Psoas muscle (tissue), 8 donors: Measurements from ENCODE around the gene RTL1. TPM values are rescaled to one million over a fixed set of nuclear protein-coding genes. Genes with fewer than 3 reads are reported as not detected.

ENCODE experiments used
- ATAC-seq, 4 donors: fragments of 200-7000 bp; cut with Tn5 transposase; one replicate each; pipeline ENCODE4 v1.9.1; 2020; ENCODE audit warnings: moderate library complexity in 3 of 4, mild to moderate bottlenecking in 2 of 4
- DNase-seq, 2 donors: peaks; one replicate each; pipeline ENCODE4 v3.0.0-alpha.2; 2020
- H3K27ac ChIP-seq: fragments of 200-600 bp; one replicate; pipeline ENCODE4 v1.8.0; 2022
- H3K27me3 ChIP-seq, 3 donors: fragments of 200-600 bp in 1 of 3; one replicate each; pipeline versions ENCODE4 v1.6.1 to v1.8.0; 2013 to 2022; ENCODE audit warnings: low read length in 2 of 3, mild to moderate bottlenecking in 2 of 3, moderate library complexity in 1 of 3; ENCODE audit not compliant: insufficient read depth in 3 of 3
- H3K36me3 ChIP-seq, 2 donors: fragments of 200-600 bp in 1 of 2; one replicate each; pipeline versions ENCODE4 v1.6.1 to v1.8.0; 2013 to 2022; ENCODE audit warnings: low read depth in 1 of 2, mild to moderate bottlenecking in 1 of 2, moderate library complexity in 1 of 2; ENCODE audit not compliant: insufficient read depth in 1 of 2
- H3K4me1 ChIP-seq: fragments of 200-600 bp; one replicate; pipeline ENCODE4 v1.8.0; 2022
- H3K4me3 ChIP-seq: fragments of 200-600 bp; one replicate; pipeline ENCODE4 v1.8.0; 2022; ENCODE audit warnings: mild to moderate bottlenecking
- H3K9me3 ChIP-seq: fragments of 200-600 bp; one replicate; pipeline ENCODE4 v1.8.0; 2022
- WGBS, 3 donors: extraction: QIAGEN DNeasy Blood & Tissue Kit; methylation state at CpG; one replicate each; pipeline versions ENCODE4 v1.1.6 to v1.1.7; 2013; 5-methylcytosine and 5-hydroxymethylcytosine counted together
- intact Hi-C, 2 donors: fragments of 100-400 bp; cut with DNase I; formaldehyde crosslinking; loops; one replicate each; pipeline versions ENCODE4 v1.11.0 to v1.14.2; 2022
- polyA plus RNA-seq, 3 donors: library from polyadenylated mRNA; stranded (reverse); fragments of 200-250 nt; gene quantifications; one replicate each; pipeline ENCODE4 v1.2.3, GENCODE V29; 2013
- total RNA-seq, 4 donors: library from RNA; stranded (reverse); fragmentation: NEBNext Ultra II Directional in 2 of 4; extraction: Animal tissue kit (Norgen Biotek cat#: 25700) in 2 of 4; gene quantifications; one replicate each; pipeline versions ENCODE4 v1.2.1 to v1.2.4, GENCODE V29; 2021 to 2023
- TF ChIP-seq, protein P1 (sequence below): fragments of 200-600 bp; IDR thresholded peaks from one replicate; pipeline ENCODE4 v1.8.0; 2022; ENCODE audit warnings: antibody characterized with exemption
- donor health status: healthy with polysubstance abuse.
- donor health status: DM: no; HTN: no; CAD: no; lungs with moderate emphysema.
- donor health status: Bipolar disorder and iron deficiency.
- donor health status: healthy.
- donor health status: DM: yes; HTN: yes; CAD: no.
- donor health status: DM: no; HTN: no; CAD: no.
- donor health status: DM: no; HTN: no; CAD: no.
- donor health status: DM: yes; HTN: yes; CAD: no.

Gene RTL1
- total and polyA plus RNA-seq, 7 donors: 0.01 TPM; not detected in 6

DNA sequence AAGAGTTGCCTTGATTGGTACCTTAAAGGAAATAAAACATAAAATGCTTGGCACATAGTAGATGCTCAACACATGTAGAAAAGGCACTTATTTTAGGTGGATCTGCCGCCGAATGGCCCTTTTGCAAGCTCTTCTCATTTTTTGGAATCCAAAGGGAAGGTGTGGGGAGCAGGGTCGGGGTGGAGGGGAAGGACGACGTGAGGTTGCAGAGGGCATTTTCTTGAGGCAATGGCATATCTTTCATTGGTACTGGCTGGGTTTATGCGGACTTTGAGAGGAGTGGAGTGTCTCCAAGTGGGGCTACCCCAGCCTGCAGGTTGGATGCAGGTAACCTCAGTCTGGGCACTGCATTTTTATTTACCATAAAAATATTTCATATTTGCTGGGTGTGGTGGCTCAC is 8.1 kb downstream of the RTL1 start:
- Histone ChIP-seq H3K9me3 (no peaks in the 10 kb centered on the region), H3K27me3 (peaks cover 0 to 20% (median 6%) of the 10 kb centered on the region in 3 donors), H3K36me3 (no peaks in the 10 kb centered on the region), H3K4me3 (no peak overlapping the region), H3K27ac (no peak overlapping the region), H3K4me1 (peaks cover 5% of the 10 kb centered on the region)
- DNase-seq (no peak), ATAC-seq (no peak)
- TF ChIP-seq, protein P1, sequence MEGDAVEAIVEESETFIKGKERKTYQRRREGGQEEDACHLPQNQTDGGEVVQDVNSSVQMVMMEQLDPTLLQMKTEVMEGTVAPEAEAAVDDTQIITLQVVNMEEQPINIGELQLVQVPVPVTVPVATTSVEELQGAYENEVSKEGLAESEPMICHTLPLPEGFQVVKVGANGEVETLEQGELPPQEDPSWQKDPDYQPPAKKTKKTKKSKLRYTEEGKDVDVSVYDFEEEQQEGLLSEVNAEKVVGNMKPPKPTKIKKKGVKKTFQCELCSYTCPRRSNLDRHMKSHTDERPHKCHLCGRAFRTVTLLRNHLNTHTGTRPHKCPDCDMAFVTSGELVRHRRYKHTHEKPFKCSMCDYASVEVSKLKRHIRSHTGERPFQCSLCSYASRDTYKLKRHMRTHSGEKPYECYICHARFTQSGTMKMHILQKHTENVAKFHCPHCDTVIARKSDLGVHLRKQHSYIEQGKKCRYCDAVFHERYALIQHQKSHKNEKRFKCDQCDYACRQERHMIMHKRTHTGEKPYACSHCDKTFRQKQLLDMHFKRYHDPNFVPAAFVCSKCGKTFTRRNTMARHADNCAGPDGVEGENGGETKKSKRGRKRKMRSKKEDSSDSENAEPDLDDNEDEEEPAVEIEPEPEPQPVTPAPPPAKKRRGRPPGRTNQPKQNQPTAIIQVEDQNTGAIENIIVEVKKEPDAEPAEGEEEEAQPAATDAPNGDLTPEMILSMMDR: no peak
- WGBS, 3 donors: 86 to 91% (median 88%) methylated on average over 6 of the region's 6 CpGs
- intact Hi-C loops: no loop called here

DNA sequence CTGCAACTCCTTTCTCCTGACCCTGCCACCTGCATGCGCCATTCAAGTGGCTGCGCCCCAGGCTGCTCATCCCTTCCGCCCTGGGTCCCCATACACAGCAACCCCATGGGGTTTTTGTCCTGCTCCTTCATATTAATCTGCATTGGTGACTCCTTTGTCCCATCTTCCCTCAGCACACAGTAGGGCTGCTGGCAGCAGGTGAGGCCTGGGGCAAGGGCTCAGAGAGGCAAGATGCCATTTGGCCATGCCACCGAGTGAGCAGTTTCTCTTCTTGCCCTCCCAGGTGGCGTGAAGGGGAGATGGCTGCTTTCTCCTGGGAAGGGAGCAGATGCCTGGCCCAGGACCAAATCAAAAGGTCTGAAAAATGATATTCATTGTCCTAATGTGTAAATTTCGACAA is 9.1 kb downstream of the RTL1 start:
- Histone ChIP-seq H3K36me3 (no peaks in the 10 kb centered on the region), H3K9me3 (no peaks in the 10 kb centered on the region), H3K27ac (no peak overlapping the region), H3K4me1 (no peaks in the 10 kb centered on the region), H3K27me3 (peaks cover 0 to 13% (median 6%) of the 10 kb centered on the region in 3 donors), H3K4me3 (no peak overlapping the region)
- DNase-seq (no peak), ATAC-seq (no peak)
- WGBS, 3 donors: 81 to 87% (median 87%) methylated on average over 6 of the region's 6 CpGs
- TF ChIP-seq, protein P1: no peak
- intact Hi-C loops: no loop called here

DNA sequence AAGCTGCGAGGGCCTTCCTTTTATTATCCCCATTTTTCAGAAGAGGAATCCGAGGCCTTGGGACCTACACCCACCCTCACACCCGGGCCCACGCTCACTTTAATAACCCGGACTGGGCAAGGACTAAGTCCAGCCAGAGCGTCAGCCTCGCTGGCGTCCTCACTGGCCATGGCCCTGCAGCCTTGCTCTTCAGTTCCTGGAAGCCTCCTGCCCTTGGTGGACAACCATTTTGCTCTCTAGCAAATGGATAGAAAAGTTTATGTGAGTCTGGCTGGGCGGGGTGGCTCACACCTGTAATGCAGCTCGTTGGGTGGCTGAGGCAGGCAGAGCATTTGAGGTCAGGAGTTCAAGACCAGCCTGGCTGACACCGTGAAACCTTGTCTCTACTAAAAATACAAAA is 9.8 kb downstream of the RTL1 start:
- ATAC-seq (no peak), DNase-seq (peak in 1 of 2 donors; percentile 15)
- Histone ChIP-seq H3K27ac (no peak overlapping the region), H3K9me3 (no peaks in the 10 kb centered on the region), H3K27me3 (peaks cover 0 to 6% (median 3%) of the 10 kb centered on the region in 3 donors), H3K4me1 (no peaks in the 10 kb centered on the region), H3K4me3 (no peak overlapping the region), H3K36me3 (no peaks in the 10 kb centered on the region)
- TF ChIP-seq, protein P1: no peak
- WGBS, 3 donors: 89 to 93% (median 92%) methylated on average over 11 of the region's 11 CpGs
- intact Hi-C loops: no loop called here

DNA sequence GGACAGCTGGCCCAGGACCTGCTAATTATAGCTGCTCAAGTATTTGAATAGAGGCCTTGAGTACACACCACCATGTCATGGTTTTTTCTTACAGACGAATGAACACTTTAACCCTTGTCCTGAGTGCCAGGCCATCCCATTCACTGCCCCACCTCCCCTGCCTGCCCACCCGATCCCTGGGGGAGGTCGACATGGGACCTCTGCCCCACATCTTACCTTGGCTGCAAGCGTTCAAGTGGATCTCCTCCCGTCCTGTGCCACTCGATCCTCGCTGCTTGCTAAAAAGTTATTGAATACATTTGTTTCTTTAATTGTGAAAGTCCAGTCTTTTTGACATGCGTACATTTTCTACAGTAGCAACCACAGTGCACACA is 10.3 kb downstream of the RTL1 start:
- TF ChIP-seq, protein P1: no peak
- Histone ChIP-seq H3K4me1 (no peaks in the 10 kb centered on the region), H3K9me3 (no peaks in the 10 kb centered on the region), H3K27ac (no peak overlapping the region), H3K4me3 (no peak overlapping the region), H3K27me3 (peaks cover 0 to 5% (median 3%) of the 10 kb centered on the region in 3 donors), H3K36me3 (no peaks in the 10 kb centered on the region)
- ATAC-seq: no peak
- WGBS, 3 donors: 80 to 87% (median 81%) methylated on average over 8 of the region's 8 CpGs
- no peak for DNase-seq
- intact Hi-C loops: no loop called here

DNA sequence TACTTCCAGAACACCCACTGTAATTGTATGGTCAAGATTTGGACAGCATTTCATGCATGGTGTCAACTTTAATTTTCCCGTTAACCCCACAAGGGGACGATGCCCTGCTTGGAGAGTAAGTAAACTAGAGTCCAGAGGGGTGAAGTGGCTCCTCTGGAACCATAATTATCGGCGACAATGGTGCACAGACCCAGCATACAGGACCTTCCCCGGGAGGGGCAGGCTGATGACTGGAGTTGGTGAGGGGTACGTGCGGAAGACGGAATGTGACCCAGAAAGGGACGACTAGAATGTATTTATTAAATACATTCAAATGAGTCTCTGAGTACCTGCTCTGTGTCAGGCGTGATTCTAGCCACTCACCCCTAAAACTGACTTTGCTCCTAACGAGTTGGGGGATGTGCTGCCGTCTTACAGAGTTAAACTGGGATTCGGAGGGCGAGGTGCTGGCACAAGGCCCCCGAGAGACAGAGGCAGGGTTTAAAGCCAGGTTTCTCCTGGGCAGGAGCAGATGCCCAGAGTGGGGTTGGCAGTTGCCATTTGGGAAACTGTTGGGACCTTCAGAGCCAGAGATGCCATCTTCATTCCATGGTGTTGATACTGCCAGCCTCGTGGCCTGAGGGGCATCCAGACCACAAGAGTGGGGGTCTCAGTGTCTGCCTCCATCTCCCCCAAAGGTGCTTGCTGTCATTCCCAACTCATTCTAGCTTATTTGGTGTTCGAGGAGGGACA is 10.9 kb downstream of the RTL1 start:
- H3K4me3 ChIP-seq: no peak overlapping the region
- H3K4me1 ChIP-seq: no peaks in the 10 kb centered on the region
- H3K27ac ChIP-seq: no peak overlapping the region
- DNase-seq (no peak), ATAC-seq (no peak)
- WGBS, 3 donors: 75 to 84% (median 80%) methylated on average over 17 of the region's 17 CpGs
- intact Hi-C loops: no loop called here
- TF ChIP-seq, protein P1: no peak
- H3K36me3 ChIP-seq: no peaks in the 10 kb centered on the region
- H3K9me3 ChIP-seq: no peaks in the 10 kb centered on the region
- peaks cover 0 to 5% (median 3%) of the 10 kb centered on the region in 3 donors for H3K27me3 ChIP-seq
